ENCODE measurements around the gene ANKFY1. TPM values are rescaled to one million over a fixed set of nuclear protein-coding genes. Genes with fewer than 3 reads are reported as not detected.

Gene ANKFY1
- total RNA-seq, 1 experiment from 2014 or later: 38.9 TPM

- H3K27ac ChIP-seq (ENCODE audit: low read depth, low read length): no peak overlapping the region
- ChIA-PET CTCF (no interaction called here), RAD21 (ENCODE audit: low non-redundant PET in 1 of 2, low total read pairs in 2 of 2, uncharacterized antibody in 2 of 2, unreplicated experiment in 2 of 2) (no interaction called here), POLR2A (no interaction called here)
- H3K9me2 ChIP-seq (ENCODE audit: insufficient read depth): no peaks in the 10 kb centered on the region
- no peaks in the 10 kb centered on the region for H4K20me1 ChIP-seq (ENCODE audit: insufficient read depth)
- peaks cover 0 to 11% of the 10 kb centered on the region in 2 experiments; a peak in 2 of 4 replicates for H3K36me3 ChIP-seq (ENCODE audit: control insufficient read depth in 1 of 2, insufficient read depth in 2 of 2, low read length in 2 of 2)
- no peaks in the 10 kb centered on the region for H3K9me3 ChIP-seq (ENCODE audit: control insufficient read depth in 1 of 2, insufficient read depth in 1 of 2, low read depth in 1 of 2, low read length in 2 of 2)
- TSS peak; percentile 11 for BruUV-seq (replicated peaks)
- no peak overlapping the region for H3K4me3 ChIP-seq (replicated peaks in 1 of 2; ENCODE audit: low read depth in 1 of 2, low read length in 2 of 2)
- H3K9ac ChIP-seq (ENCODE audit: low read length): no peak overlapping the region
- H2AFZ ChIP-seq (ENCODE audit: low read depth, low read length, poor library complexity, severe bottlenecking): no peak overlapping the region
- H3K4me1 ChIP-seq (ENCODE audit: control insufficient read depth in 1 of 2, insufficient read depth in 2 of 2, low read length in 2 of 2): peaks cover 7 to 13% of the 10 kb centered on the region in 2 experiments; a peak in 3 of 4 replicates
- H3K4me2 ChIP-seq (ENCODE audit: low read length): no peak overlapping the region
- DNase-seq (ENCODE audit: low read depth, low spot score) (no peak), ATAC-seq (no peak)
- TF ChIP-seq EZH2phosphoT487 (IDR thresholded peaks at IDR 0.05; ENCODE audit: borderline replicate concordance): no peak
- no peak for TF ChIP-seq CTCF (IDR thresholded peaks at IDR 0.05 in 2 of 3, conservative IDR thresholded peaks at IDR 0.05 in 1 of 3; ENCODE audit: borderline replicate concordance in 1 of 3, insufficient read depth in 1 of 3, low read depth in 2 of 3, low read length in 2 of 3)
- no peak for TF ChIP-seq SRF (IDR thresholded peaks at IDR 0.05; ENCODE audit: low read depth)
- intact Hi-C loops (cut with micrococcal nuclease): no loop called here
- H3K79me2 ChIP-seq (ENCODE audit: insufficient read depth, low read length): no peaks in the 10 kb centered on the region
- no peaks in the 10 kb centered on the region for H3K27me3 ChIP-seq (ENCODE audit: insufficient read depth, low read length)
Measured at GRCh38 chr17:4162321-4162720, 101.5 kb downstream of the ANKFY1 start.

- Histone ChIP-seq H3K36me3 (ENCODE audit: control insufficient read depth in 1 of 2, insufficient read depth in 2 of 2, low read length in 2 of 2) (peaks cover 0 to 8% of the 10 kb centered on the region in 2 experiments; a peak in 2 of 4 replicates), H3K4me3 (replicated peaks in 1 of 2; ENCODE audit: low read depth in 1 of 2, low read length in 2 of 2) (no peak overlapping the region), H3K79me2 (ENCODE audit: insufficient read depth, low read length) (no peaks in the 10 kb centered on the region), H3K27me3 (ENCODE audit: insufficient read depth, low read length) (no peaks in the 10 kb centered on the region), H2AFZ (ENCODE audit: low read depth, low read length, poor library complexity, severe bottlenecking) (no peak overlapping the region), H3K9me2 (ENCODE audit: insufficient read depth) (no peaks in the 10 kb centered on the region), H3K9ac (ENCODE audit: low read length) (no peak overlapping the region), H3K27ac (ENCODE audit: low read depth, low read length) (no peak overlapping the region), H3K9me3 (ENCODE audit: control insufficient read depth in 1 of 2, insufficient read depth in 1 of 2, low read depth in 1 of 2, low read length in 2 of 2) (no peaks in the 10 kb centered on the region), H3K4me1 (ENCODE audit: control insufficient read depth in 1 of 2, insufficient read depth in 2 of 2, low read length in 2 of 2) (peaks cover 7 to 13% of the 10 kb centered on the region in 2 experiments; a peak in 3 of 4 replicates), H4K20me1 (ENCODE audit: insufficient read depth) (no peaks in the 10 kb centered on the region), H3K4me2 (ENCODE audit: low read length) (no peak overlapping the region)
- ATAC-seq (no peak), DNase-seq (ENCODE audit: low read depth, low spot score) (no peak)
- ChIA-PET RAD21 (ENCODE audit: low non-redundant PET in 1 of 2, low total read pairs in 2 of 2, uncharacterized antibody in 2 of 2, unreplicated experiment in 2 of 2) (no interaction called here), CTCF (interaction anchor here (1.6 kb wide), 1 partner anchor 38 kb away, joined by 4 read pairs; no protein-coding TSS in a partner anchor), POLR2A (no interaction called here)
- intact Hi-C loops (cut with micrococcal nuclease): no loop called here
- no TSS peak for BruUV-seq (replicated peaks)
- TF ChIP-seq, protein P1, sequence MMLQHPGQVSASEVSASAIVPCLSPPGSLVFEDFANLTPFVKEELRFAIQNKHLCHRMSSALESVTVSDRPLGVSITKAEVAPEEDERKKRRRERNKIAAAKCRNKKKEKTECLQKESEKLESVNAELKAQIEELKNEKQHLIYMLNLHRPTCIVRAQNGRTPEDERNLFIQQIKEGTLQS (IDR thresholded peaks at IDR 0.05): no peak
- TF ChIP-seq FOSL1 (IDR thresholded peaks at IDR 0.05; ENCODE audit: low read depth) (no peak), CBX3 (IDR thresholded peaks at IDR 0.05; ENCODE audit: low read depth) (no peak), ZFX (IDR thresholded peaks at IDR 0.05) (no peak), ELF1 (IDR thresholded peaks at IDR 0.05; ENCODE audit: borderline replicate concordance, low read depth) (no peak), REST (IDR thresholded peaks at IDR 0.05; ENCODE audit: low read depth) (no peak), POLR2AphosphoS5 (IDR thresholded peaks at IDR 0.05; ENCODE audit: low read depth, low read length) (no peak), SRF (IDR thresholded peaks at IDR 0.05; ENCODE audit: low read depth) (no peak), EZH2 (IDR thresholded peaks at IDR 0.05) (no peak), CEBPB (IDR thresholded peaks at IDR 0.05; ENCODE audit: low read depth) (no peak), JUND (IDR thresholded peaks at IDR 0.05) (no peak), TCF7L2 (IDR thresholded peaks at IDR 0.05; ENCODE audit: borderline replicate concordance, extremely low read depth, insufficient read depth, insufficient read length) (no peak)
- TF ChIP-seq, protein P2, sequence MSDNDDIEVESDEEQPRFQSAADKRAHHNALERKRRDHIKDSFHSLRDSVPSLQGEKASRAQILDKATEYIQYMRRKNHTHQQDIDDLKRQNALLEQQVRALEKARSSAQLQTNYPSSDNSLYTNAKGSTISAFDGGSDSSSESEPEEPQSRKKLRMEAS (IDR thresholded peaks at IDR 0.05): no peak
Measured at GRCh38 chr17:4161967-4162305, 101.8 kb downstream of the ANKFY1 start.

Measured in HCT116 (cell line).